H9 (cell line): Measurements from ENCODE around the gene RASSF7. TPM values are rescaled to one million over a fixed set of nuclear protein-coding genes. Genes with fewer than 3 reads are reported as not detected.
A peak's percentile ranks its signal among the peaks of the same experiment; 100 is the strongest.

ENCODE experiments used
- DNase-seq: peaks from one replicate; pipeline ENCODE4 v3.0.0-alpha.2; 2017
- H2AFZ ChIP-seq: one replicate; pipeline ENCODE4 v1.6.1; 2013; ENCODE audit warnings: mild to moderate bottlenecking, low read length, control low read depth, moderate library complexity
- H2AK5ac ChIP-seq: 2 replicates; pipeline ENCODE4 v1.6.1; 2013; ENCODE audit warnings: low read length, control low read depth, mixed read lengths; ENCODE audit not compliant: insufficient read length
- H2BK120ac ChIP-seq: one replicate; pipeline ENCODE4 v1.6.1; 2013; ENCODE audit warnings: low read depth, mild to moderate bottlenecking, low read length, control low read depth, inconsistent platforms; ENCODE audit not compliant: poor library complexity, severe bottlenecking
- H2BK12ac ChIP-seq: 2 replicates; pipeline ENCODE4 v1.6.1; 2013; ENCODE audit warnings: low read length, control low read depth, mixed read lengths, low read depth; ENCODE audit not compliant: insufficient read length
- H2BK15ac ChIP-seq: 2 replicates; pipeline ENCODE4 v1.6.1; 2013; ENCODE audit warnings: low read depth, low read length, control low read depth
- H2BK20ac ChIP-seq: one replicate; pipeline ENCODE4 v1.6.1; 2013; ENCODE audit warnings: low read depth, mild to moderate bottlenecking, low read length, control low read depth, inconsistent platforms; ENCODE audit not compliant: poor library complexity, severe bottlenecking
- H2BK5ac ChIP-seq: 2 replicates; pipeline ENCODE4 v1.6.1; 2013; ENCODE audit warnings: low read length, control low read depth, mixed read lengths; ENCODE audit not compliant: insufficient read length
- H3K14ac ChIP-seq: 2 replicates; pipeline ENCODE4 v1.6.1; 2013; ENCODE audit warnings: low read length, control low read depth; ENCODE audit not compliant: insufficient read depth
- H3K18ac ChIP-seq: 2 replicates; pipeline ENCODE4 v1.6.1; 2013; ENCODE audit warnings: low read depth, mild to moderate bottlenecking, mixed read lengths, low read length, control low read depth; ENCODE audit not compliant: insufficient read length
- H3K23ac ChIP-seq: 2 replicates; pipeline ENCODE4 v1.6.1; 2013; ENCODE audit warnings: low read length, control low read depth, mixed read lengths, low read depth; ENCODE audit not compliant: insufficient read length
- H3K23me2 ChIP-seq: 2 replicates; pipeline ENCODE4 v1.6.1; 2013; ENCODE audit warnings: low read depth, mild to moderate bottlenecking, mixed read lengths, low read length, control low read depth; ENCODE audit not compliant: insufficient read length, poor library complexity, severe bottlenecking
- H3K27ac ChIP-seq: 2 replicates; pipeline ENCODE4 v1.5.1; 2013; ENCODE audit warnings: low read length, control low read depth, mixed read lengths, low read depth; ENCODE audit not compliant: insufficient read length
- H3K27me3 ChIP-seq: 2 replicates; pipeline ENCODE4 v1.6.1; 2013; ENCODE audit warnings: low read length, control low read depth, inconsistent platforms; ENCODE audit not compliant: insufficient read depth
- H3K4ac ChIP-seq: 2 replicates; pipeline ENCODE4 v1.6.1; 2013; ENCODE audit warnings: low read depth, mild to moderate bottlenecking, control low read depth, inconsistent platforms, low read length, moderate library complexity
- H3K4me1 ChIP-seq: 2 replicates; pipeline ENCODE4 v1.6.1; 2013; ENCODE audit warnings: low read length, control low read depth, inconsistent platforms; ENCODE audit not compliant: insufficient read depth
- H3K4me2 ChIP-seq: 2 replicates; pipeline ENCODE4 v1.6.1; 2013; ENCODE audit warnings: low read length, control low read depth, mixed read lengths; ENCODE audit not compliant: insufficient read length, insufficient read depth
- H3K56ac ChIP-seq: 2 replicates; pipeline ENCODE4 v1.6.1; 2013; ENCODE audit warnings: low read depth, mild to moderate bottlenecking, mixed read lengths, low read length, control low read depth; ENCODE audit not compliant: insufficient read length
- H3K79me1 ChIP-seq: 2 replicates; pipeline ENCODE4 v1.6.1; 2013; ENCODE audit warnings: low read depth, mild to moderate bottlenecking, moderate library complexity, low read length, control low read depth, inconsistent platforms; ENCODE audit not compliant: insufficient read depth, poor library complexity, severe bottlenecking
- H3K79me2 ChIP-seq: 2 replicates; pipeline ENCODE4 v1.6.1; 2013; ENCODE audit warnings: low read length, control low read depth, inconsistent platforms; ENCODE audit not compliant: insufficient read depth
- H3K9ac ChIP-seq: 2 replicates; pipeline ENCODE4 v1.6.1; 2013; ENCODE audit warnings: low read length, control low read depth, mixed read lengths; ENCODE audit not compliant: insufficient read length; ENCODE audit errors: extremely low read depth
- H3K9me3 ChIP-seq: one replicate; pipeline ENCODE4 v1.6.1; 2013; ENCODE audit warnings: low read depth, low read length, inconsistent platforms; ENCODE audit not compliant: control insufficient read depth
- H3T11ph ChIP-seq: one replicate; pipeline ENCODE4 v1.6.1; 2013; ENCODE audit warnings: mild to moderate bottlenecking, low read length, control low read depth, inconsistent platforms
- H4K20me1 ChIP-seq: one replicate; pipeline ENCODE4 v1.6.1; 2013; ENCODE audit not compliant: control insufficient read depth, insufficient read length, insufficient read depth
- H4K5ac ChIP-seq: 2 replicates; pipeline ENCODE4 v1.6.1; 2013; ENCODE audit warnings: low read depth, mild to moderate bottlenecking, mixed read lengths, low read length, control low read depth; ENCODE audit not compliant: insufficient read length
- H4K8ac ChIP-seq: replicated peaks from 2 replicates; pipeline ENCODE4 v1.6.1; 2013; ENCODE audit warnings: low read length, control low read depth, mixed read lengths, low read depth; ENCODE audit not compliant: insufficient read length
- H4K91ac ChIP-seq: 2 replicates; pipeline ENCODE4 v1.6.1; 2013; ENCODE audit warnings: low read depth, mild to moderate bottlenecking, moderate library complexity, mixed read lengths, low read length, control low read depth; ENCODE audit not compliant: insufficient read length
- H3K27ac Mint-ChIP-seq, 3 experiments: 2 replicates in 2 of 3; 3 replicates in 1 of 3; pipeline ENCODE4 v1.8.0; 2020 to 2021; ENCODE audit warnings: mixed read lengths in 3 of 3, mild to moderate bottlenecking in 1 of 3, moderate library complexity in 1 of 3
- H3K27me3 Mint-ChIP-seq: 2 replicates; pipeline ENCODE4 v1.8.0; 2021; ENCODE audit warnings: low read depth, mild to moderate bottlenecking, moderate library complexity, mixed read lengths
- H3K36me3 Mint-ChIP-seq, 3 experiments: 2 replicates in 2 of 3; 3 replicates in 1 of 3; pipeline ENCODE4 v1.8.0; 2020 to 2021; ENCODE audit warnings: low read depth in 3 of 3, mixed read lengths in 3 of 3; ENCODE audit not compliant: insufficient read depth in 1 of 3
- H3K4me1 Mint-ChIP-seq, 2 experiments: 2 replicates each; pipeline ENCODE4 v1.8.0; 2020; ENCODE audit warnings: mixed read lengths in 2 of 2
- H3K4me3 Mint-ChIP-seq, 2 experiments: 2 replicates in 1 of 2; 3 replicates in 1 of 2; pipeline ENCODE4 v1.8.0; 2020 to 2021; ENCODE audit warnings: mild to moderate bottlenecking in 2 of 2, mixed read lengths in 2 of 2, moderate library complexity in 1 of 2
- H3K9me3 Mint-ChIP-seq, 2 experiments: 2 replicates in 1 of 2; 3 replicates in 1 of 2; pipeline ENCODE4 v1.8.0; 2020; ENCODE audit warnings: mild to moderate bottlenecking in 2 of 2, mixed read lengths in 2 of 2, moderate library complexity in 1 of 2
- CTCF ChIP-seq: fragments of 200-600 bp; sonication (generic); conservative IDR thresholded peaks from 3 replicates; pipeline ENCODE4 v1.8.0; 2021; ENCODE audit warnings: antibody characterized with exemption, mild to moderate bottlenecking
- WGBS: extraction: QIAGEN DNeasy Blood & Tissue Kit; methylation state at CpG from one replicate; pipeline ENCODE4 v1.1.7; 2013; ENCODE audit warnings: missing lambda C conversion rate, low lambda C conversion rate, mixed read lengths; ENCODE audit not compliant: insufficient read length; ENCODE audit errors: extremely low coverage; 5-methylcytosine and 5-hydroxymethylcytosine counted together
- long read RNA-seq: library from polyadenylated mRNA; unstranded; transcript quantifications from one replicate; pipeline ENCODE4 v2.0.0, GENCODE V29; 2020
- total RNA-seq: library from RNA; stranded (reverse); gene quantifications from 2 replicates; pipeline ENCODE4 v1.2.1, GENCODE V29; 2021

Gene RASSF7
- total RNA-seq: 26.3 and 30.0 TPM in 2 replicates
- long read RNA-seq, transcript RASSF7-201 (4 exons, 1,731 nt): major isoform, 213 of 316 reads
- long read RNA-seq, partial matches to known transcripts: 16 of 316 reads
- long read RNA-seq, other reads (novel, unspliced or antisense): 85 of 316 reads

- no peak within 1 kb of the TSS for H2AFZ ChIP-seq
- Mint-ChIP-seq H3K4me1 (peaks cover 12 to 29% of the 10 kb centered on the region in 2 experiments), H3K4me3 (peak within 1 kb of the TSS; percentile 83 to 90), H3K27me3 (peaks cover 30% of the 10 kb centered on the region), H3K36me3 (peaks cover 2 to 11% (median 4%) of the 10 kb centered on the region in 3 experiments; a peak in 5 of 7 replicates), H3K27ac (peak within 1 kb of the TSS in 2 of 3 experiments; percentile 14 to 82; a peak in 3 of 7 replicates), H3K9me3 (no peaks in the 10 kb centered on the region; a peak in 2 of 5 replicates)
- H2BK120ac ChIP-seq: no peak within 1 kb of the TSS
- peak within 1 kb of the TSS; percentile 23 for H3K9ac ChIP-seq
- H3K79me2 ChIP-seq: no peaks in the 10 kb centered on the region
- DNase-seq: peak; percentile 93
- H3T11ph ChIP-seq: no peak within 1 kb of the TSS
- H2BK5ac ChIP-seq: no peak within 1 kb of the TSS
- no peaks in the 10 kb centered on the region for H3K9me3 ChIP-seq
- no peak within 1 kb of the TSS for H3K56ac ChIP-seq
- no peak within 1 kb of the TSS for H2BK12ac ChIP-seq
- peak within 1 kb of the TSS; percentile 74 for H3K4me2 ChIP-seq
- H2AK5ac ChIP-seq: no peak within 1 kb of the TSS
- no peak within 1 kb of the TSS for H2BK15ac ChIP-seq
- no peak within 1 kb of the TSS for H3K23ac ChIP-seq
- no peak within 1 kb of the TSS for H3K18ac ChIP-seq
- H3K23me2 ChIP-seq: peaks cover 12% of the 10 kb centered on the region
- no peaks in the 10 kb centered on the region for H3K79me1 ChIP-seq
- H4K20me1 ChIP-seq: no peaks in the 10 kb centered on the region
- no peak within 1 kb of the TSS for H3K4ac ChIP-seq
- no peak within 1 kb of the TSS for H4K91ac ChIP-seq
- no peak within 1 kb of the TSS for H4K5ac ChIP-seq
- no peak for TF ChIP-seq CTCF
- no peak within 1 kb of the TSS for H4K8ac ChIP-seq
- H2BK20ac ChIP-seq: no peak within 1 kb of the TSS
- H3K27ac ChIP-seq: no peak within 1 kb of the TSS
- peak within 1 kb of the TSS; percentile 35; the same call in 1 of the 2 replicates for H3K14ac ChIP-seq
- WGBS: no CpG with 5 or more reads among the region's 95 CpGs
- no peaks in the 10 kb centered on the region for H3K4me1 ChIP-seq
- peaks cover 5% of the 10 kb centered on the region; the same call in 1 of the 2 replicates for H3K27me3 ChIP-seq
Observed at GRCh38 chr11:560305-561147, at the start of gene RASSF7, which contains the start of gene LMNTD2. TSS of gene RASSF7 (plus strand) at chr11:560970. CDS start at chr11:561769, 799 bp downstream. TSS of gene LMNTD2 (minus strand) at chr11:560738. CDS start at chr11:560716, 22 bp downstream.
